Adrenal gland (tissue), 12 donors: ENCODE measurements around the gene SETX. TPM values are rescaled to one million over a fixed set of nuclear protein-coding genes. Genes with fewer than 3 reads are reported as not detected.

Experiments
- DNase-seq, 7 donors: peaks; one replicate each; pipeline ENCODE4 v3.0.0-alpha.2; 2019 to 2020
- H3K27ac ChIP-seq, 5 donors: fragments of 200-600 bp; sonication (generic) in 4 of 5; 1 replicate in 3 of 5; 2 replicates in 2 of 5; pipeline versions ENCODE4 v1.5.1 to v1.8.0; 2016 to 2020; ENCODE audit warnings: mild to moderate bottlenecking in 1 of 5
- H3K27me3 ChIP-seq: fragments of 200-600 bp; 2 replicates; pipeline ENCODE4 v1.8.0; 2021
- H3K36me3 ChIP-seq, 2 donors: fragments of 200-600 bp; replicated peaks in 1 of 2; 1 replicate in 1 of 2; 2 replicates in 1 of 2; pipeline versions ENCODE4 v1.5.1 to v1.8.0; 2018 to 2022
- H3K4me1 ChIP-seq, 2 donors: fragments of 200-600 bp; replicated peaks in 1 of 2; 1 replicate in 1 of 2; 2 replicates in 1 of 2; pipeline versions ENCODE4 v1.5.1 to v1.8.0; 2018 to 2021
- H3K4me3 ChIP-seq, 4 donors: fragments of 200-600 bp; sonication (generic) in 3 of 4; one replicate each; pipeline ENCODE4 v1.5.1; 2016 to 2018
- H3K9me3 ChIP-seq, 3 donors: fragments of 200-600 bp; sonication (generic) in 1 of 3; replicated peaks in 1 of 3; 1 replicate in 2 of 3; 2 replicates in 1 of 3; pipeline versions ENCODE4 v1.5.1 to v1.8.0; 2016 to 2021
- CTCF ChIP-seq, 6 experiments: fragments of 450-650 bp in 4 of 6; fragments of 200-600 bp in 2 of 6; sonication (generic) in 1 of 6; IDR thresholded peaks; 1 replicate in 5 of 6; 2 replicates in 1 of 6; pipeline versions ENCODE4 v1.5.1 to v1.8.0; 2016 to 2021; ENCODE audit warnings: antibody characterized with exemption in 6 of 6, mild to moderate bottlenecking in 2 of 6, moderate library complexity in 1 of 6
- POLR2A ChIP-seq, 2 donors: fragments of 450-650 bp; IDR thresholded peaks; one replicate each; pipeline ENCODE4 v1.6.1; 2017; ENCODE audit warnings: antibody characterized with exemption in 2 of 2, mild to moderate bottlenecking in 2 of 2, moderate library complexity in 1 of 2
- WGBS, 4 donors: extraction: QIAGEN DNeasy Blood & Tissue Kit in 2 of 4; methylation state at CpG; one replicate each; pipeline versions ENCODE4 v1.1.5 to v1.1.7; 2013 to 2017; 5-methylcytosine and 5-hydroxymethylcytosine counted together
- intact Hi-C, 2 donors: fragments of 100-400 bp; cut with DNase I; formaldehyde crosslinking; loops; one replicate each; pipeline versions ENCODE4 v1.14.1 to v1.15.0; 2022 to 2023
- polyA plus RNA-seq, 3 donors: library from polyadenylated mRNA; stranded (reverse); fragments of 200-250 nt in 2 of 3; fragments of 350-450 nt in 1 of 3; fragmentation: Illumina TruSeq in 1 of 3; extraction: RNeasy Lipid Tissue Mini Kit (QIAGEN cat#74804) in 1 of 3; gene quantifications; one replicate each; pipeline ENCODE4 v1.2.3, GENCODE V29; 2013 to 2014
- total RNA-seq, 9 donors: library from RNA; depleted of rRNA in 4 of 9; stranded (reverse); fragments of >200 nt in 4 of 9; fragments of 120-200 nt in 1 of 9; fragmentation: NEBNext Ultra II Directional in 1 of 9; extraction: Animal tissue kit (Norgen Biotek cat#: 25700) in 1 of 9; gene quantifications; one replicate each; pipeline versions ENCODE4 v1.1.0 to v1.2.4, GENCODE V29; 2013 to 2023
- donor health status: healthy with polysubstance abuse.
- donor health status: Bipolar disorder and iron deficiency.
- donor health status: DM: yes; HTN: yes; CAD: no.
- donor health status: DM: no; HTN: no; CAD: no.
- donor health status: DM: no; HTN: no; CAD: no.
- donor health status: DM: yes; HTN: yes; CAD: no.

Gene SETX
- total and polyA plus RNA-seq, 12 donors: 20.3 to 71.7 (median 42.6) TPM

GRCh38 chr9:132224645-132225044 lies 130.1 kb downstream of the SETX start:
- WGBS, 4 donors: 84 to 96% (median 87%) methylated on average over 3 of the region's 3 CpGs
- intact Hi-C loops: no loop called here
- no peak overlapping the region for H3K27ac ChIP-seq

GRCh38 chr9:132221941-132222340 lies 132.8 kb downstream of the SETX start:
- H3K36me3 ChIP-seq: no peaks in the 10 kb centered on the region
- no peaks in the 10 kb centered on the region for H3K27me3 ChIP-seq
- intact Hi-C loops: no loop called here
- TF ChIP-seq CTCF (IDR thresholded peaks at IDR 0.05): no peak
- no peak for TF ChIP-seq POLR2A (IDR thresholded peaks at IDR 0.05)
- H3K4me3 ChIP-seq: no peak overlapping the region
- H3K4me1 ChIP-seq: peaks cover 3 to 5% of the 10 kb centered on the region in 2 donors
- no peak for DNase-seq
- H3K27ac ChIP-seq: no peak overlapping the region
- no peaks in the 10 kb centered on the region for H3K9me3 ChIP-seq
- 81 to 90% (median 83%) methylated on average over 6 of the region's 6 CpGs for WGBS, 4 donors

More at GRCh38 chr9:132224645-132225044, 130.1 kb downstream of the SETX start:
- H3K9me3 ChIP-seq: no peaks in the 10 kb centered on the region
- no peak overlapping the region for H3K4me3 ChIP-seq
- no peak for DNase-seq
- no peaks in the 10 kb centered on the region for H3K27me3 ChIP-seq
- no peak for TF ChIP-seq POLR2A (IDR thresholded peaks at IDR 0.05)
- peaks cover 3 to 5% of the 10 kb centered on the region in 2 donors for H3K4me1 ChIP-seq
- H3K36me3 ChIP-seq: no peaks in the 10 kb centered on the region

GRCh38 chr9:132218208-132218607 lies 136.6 kb downstream of the SETX start:
- no peak for TF ChIP-seq POLR2A (IDR thresholded peaks at IDR 0.05)
- no peak for TF ChIP-seq CTCF (IDR thresholded peaks at IDR 0.05)
- WGBS, 4 donors: 81 to 88% (median 87%) methylated on average over 6 to 8 of the region's 8 CpGs
- Histone ChIP-seq H3K4me1 (peaks cover 3 to 13% of the 10 kb centered on the region in 2 donors), H3K4me3 (no peak overlapping the region), H3K36me3 (no peaks in the 10 kb centered on the region), H3K9me3 (no peaks in the 10 kb centered on the region), H3K27ac (no peak overlapping the region), H3K27me3 (no peaks in the 10 kb centered on the region)
- DNase-seq: no peak
- intact Hi-C loops: no loop called here

- TF ChIP-seq CTCF (IDR thresholded peaks at IDR 0.05): no peak
- TF ChIP-seq POLR2A (IDR thresholded peaks at IDR 0.05): no peak
- intact Hi-C loops: no loop called here
- peaks cover 3 to 13% of the 10 kb centered on the region in 2 donors for H3K4me1 ChIP-seq
- no peaks in the 10 kb centered on the region for H3K9me3 ChIP-seq
- no peak overlapping the region for H3K4me3 ChIP-seq
- no peaks in the 10 kb centered on the region for H3K36me3 ChIP-seq
- no peaks in the 10 kb centered on the region for H3K27me3 ChIP-seq
- WGBS, 4 donors: 77 to 85% (median 80%) methylated on average over 10 of the region's 10 CpGs
- DNase-seq: peak in 1 of 7 donors; percentile 31
- H3K27ac ChIP-seq: no peak overlapping the region
These were observed 137.7 kb downstream of the SETX start for GRCh38 chr9:132216861-132217619.
